ENCODE data around the gene ADGRF5. TPM values are rescaled to one million over a fixed set of nuclear protein-coding genes. Genes with fewer than 3 reads are reported as not detected.
A peak's percentile ranks its signal among the peaks of the same experiment; 100 is the strongest.

ADGRF5 gene
- total and polyA plus RNA-seq, 7 donors: 1.2 to 15.0 (median 7.3) TPM

DNA sequence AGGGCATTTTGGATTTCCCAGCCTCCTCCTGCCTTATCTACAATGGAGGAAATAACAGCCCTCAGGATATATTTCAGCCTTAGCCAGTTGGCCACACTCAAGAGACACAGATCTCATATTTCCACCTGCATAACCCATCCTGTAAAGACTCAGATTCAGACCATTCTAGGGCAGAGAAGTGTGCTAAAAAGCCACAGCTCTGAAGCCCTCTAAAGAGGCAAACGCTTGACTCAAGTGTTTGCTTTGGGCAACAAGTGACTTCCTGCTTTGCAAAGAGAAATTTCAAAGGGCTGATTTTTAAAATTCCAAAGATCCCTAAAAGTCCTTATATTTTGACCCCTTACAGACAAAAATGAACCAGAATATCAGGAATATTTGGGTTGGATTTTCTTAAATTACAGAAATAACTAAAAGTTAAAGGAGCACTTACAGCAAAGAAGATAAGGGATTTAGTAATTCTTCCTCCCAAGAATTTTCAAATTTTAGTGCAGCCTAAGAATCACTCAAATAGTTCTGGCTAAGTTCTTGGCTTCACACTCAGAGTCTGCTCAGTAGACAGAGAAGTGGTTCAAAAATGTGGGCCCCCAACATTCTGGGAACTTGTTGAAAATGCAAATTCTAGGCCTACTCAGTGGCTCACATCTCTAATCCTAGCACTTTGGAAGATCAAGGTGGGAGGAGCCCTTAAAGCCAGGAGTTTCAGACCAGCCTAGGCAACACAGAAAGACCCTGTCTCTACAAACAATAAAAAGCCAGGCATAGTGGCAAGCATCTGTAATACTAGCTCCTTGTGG lies 18.9 kb upstream of the ADGRF5 start:
- WGBS, 2 donors: 67 to 70% methylated on average over 1 of the region's 1 CpG
- DNase-seq: no peak
- Histone ChIP-seq H3K27ac (no peak overlapping the region), H3K4me1 (no peaks in the 10 kb centered on the region), H3K36me3 (no peaks in the 10 kb centered on the region), H3K4me3 (no peak overlapping the region), H3K27me3 (no peaks in the 10 kb centered on the region), H3K9me3 (no peaks in the 10 kb centered on the region)
- intact Hi-C loops (cut with DNase I): no loop called here
- TF ChIP-seq POLR2AphosphoS5 (IDR thresholded peaks at IDR 0.05): no peak

DNA sequence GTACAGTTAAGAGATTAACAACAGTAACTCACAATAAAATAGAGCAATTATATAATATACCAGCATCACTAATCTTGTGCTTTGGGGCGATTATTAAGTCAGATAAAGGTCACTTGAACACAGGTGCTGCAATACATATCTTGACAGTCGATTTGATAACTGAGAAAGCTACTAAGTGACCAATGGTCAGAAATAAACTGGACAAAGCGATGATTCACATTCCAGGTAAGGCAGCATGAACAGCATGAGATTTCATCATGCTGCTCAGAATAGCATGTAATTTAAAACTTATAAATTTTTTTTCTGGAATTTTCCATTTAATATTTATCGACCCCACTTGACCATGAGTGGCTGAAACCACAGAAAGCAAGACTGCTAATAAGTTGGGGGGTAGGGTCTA lies 15.9 kb upstream of the ADGRF5 start:
- Histone ChIP-seq H3K4me1 (no peaks in the 10 kb centered on the region), H3K36me3 (no peaks in the 10 kb centered on the region), H3K9me3 (no peaks in the 10 kb centered on the region), H3K27me3 (no peaks in the 10 kb centered on the region), H3K27ac (no peak overlapping the region), H3K4me3 (no peak overlapping the region)
- no peak for DNase-seq
- 86 to 91% methylated on average over 4 of the region's 4 CpGs for WGBS, 2 donors
- TF ChIP-seq POLR2AphosphoS5 (IDR thresholded peaks at IDR 0.05) (no peak), POLR2A (IDR thresholded peaks at IDR 0.05) (no peak), EP300 (IDR thresholded peaks at IDR 0.05) (no peak)
- TF ChIP-seq, protein P1, sequence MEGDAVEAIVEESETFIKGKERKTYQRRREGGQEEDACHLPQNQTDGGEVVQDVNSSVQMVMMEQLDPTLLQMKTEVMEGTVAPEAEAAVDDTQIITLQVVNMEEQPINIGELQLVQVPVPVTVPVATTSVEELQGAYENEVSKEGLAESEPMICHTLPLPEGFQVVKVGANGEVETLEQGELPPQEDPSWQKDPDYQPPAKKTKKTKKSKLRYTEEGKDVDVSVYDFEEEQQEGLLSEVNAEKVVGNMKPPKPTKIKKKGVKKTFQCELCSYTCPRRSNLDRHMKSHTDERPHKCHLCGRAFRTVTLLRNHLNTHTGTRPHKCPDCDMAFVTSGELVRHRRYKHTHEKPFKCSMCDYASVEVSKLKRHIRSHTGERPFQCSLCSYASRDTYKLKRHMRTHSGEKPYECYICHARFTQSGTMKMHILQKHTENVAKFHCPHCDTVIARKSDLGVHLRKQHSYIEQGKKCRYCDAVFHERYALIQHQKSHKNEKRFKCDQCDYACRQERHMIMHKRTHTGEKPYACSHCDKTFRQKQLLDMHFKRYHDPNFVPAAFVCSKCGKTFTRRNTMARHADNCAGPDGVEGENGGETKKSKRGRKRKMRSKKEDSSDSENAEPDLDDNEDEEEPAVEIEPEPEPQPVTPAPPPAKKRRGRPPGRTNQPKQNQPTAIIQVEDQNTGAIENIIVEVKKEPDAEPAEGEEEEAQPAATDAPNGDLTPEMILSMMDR (IDR thresholded peaks at IDR 0.05): no peak
- intact Hi-C loops (cut with DNase I): no loop called here

DNA sequence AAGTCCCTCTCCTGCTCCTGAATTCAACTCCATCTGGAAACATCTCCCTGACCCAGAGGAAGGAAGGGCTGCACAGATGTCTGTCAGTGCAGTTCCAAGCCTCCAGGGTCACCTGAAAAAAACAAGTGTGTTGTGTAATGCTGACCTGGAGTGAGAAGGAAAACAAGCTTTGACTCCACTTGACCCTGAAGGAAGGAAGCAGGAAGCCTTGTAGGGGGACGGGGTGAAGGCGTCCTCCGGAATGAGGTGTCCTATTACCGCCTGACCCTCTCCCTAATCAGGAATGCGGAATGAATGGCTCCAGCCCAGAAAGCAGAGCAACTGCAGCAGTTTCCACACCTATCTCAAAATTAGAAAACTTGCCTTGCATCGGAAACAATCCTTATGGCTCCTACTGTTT lies 13.9 kb upstream of the ADGRF5 start:
- no peaks in the 10 kb centered on the region for H3K27me3 ChIP-seq
- no peaks in the 10 kb centered on the region for H3K4me1 ChIP-seq
- TF ChIP-seq POLR2AphosphoS5 (IDR thresholded peaks at IDR 0.05) (no peak), POLR2A (IDR thresholded peaks at IDR 0.05) (no peak), EP300 (IDR thresholded peaks at IDR 0.05) (no peak)
- TF ChIP-seq, protein P1 (IDR thresholded peaks at IDR 0.05): no peak
- no peaks in the 10 kb centered on the region for H3K9me3 ChIP-seq
- no peak overlapping the region for H3K4me3 ChIP-seq
- intact Hi-C loops (cut with DNase I): no loop called here
- no peak for DNase-seq
- 88 to 91% methylated on average over 6 of the region's 6 CpGs for WGBS, 2 donors
- H3K36me3 ChIP-seq: no peaks in the 10 kb centered on the region
- peak overlapping the region in 1 of 4 donors; percentile 6 for H3K27ac ChIP-seq

DNA sequence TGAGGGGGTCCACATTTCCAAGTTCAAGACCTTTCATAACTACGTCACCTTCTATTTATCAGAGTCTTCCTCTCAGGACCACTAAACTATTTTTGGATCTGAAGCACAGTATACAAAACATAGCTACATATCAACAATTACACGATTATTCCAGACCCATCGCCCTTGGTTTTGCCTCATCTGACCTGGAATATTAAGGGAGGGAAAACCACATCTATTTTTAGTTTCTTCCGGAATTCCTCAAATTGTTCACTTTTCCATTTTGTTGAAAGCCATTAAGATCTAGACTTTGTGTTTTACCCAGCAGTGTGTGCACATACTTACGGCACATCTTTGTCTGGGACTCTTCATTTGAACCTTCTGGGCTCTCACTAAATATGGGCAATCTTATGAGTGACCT lies 12.0 kb upstream of the ADGRF5 start:
- WGBS, 2 donors: 88 to 89% methylated on average over 5 of the region's 5 CpGs
- H3K27ac ChIP-seq: peak overlapping the region in 1 of 4 donors; percentile 27
- intact Hi-C loops (cut with DNase I): no loop called here

More for the DNA sequence above, 12.0 kb upstream of the ADGRF5 start:
- TF ChIP-seq POLR2A (IDR thresholded peaks at IDR 0.05) (no peak), POLR2AphosphoS5 (IDR thresholded peaks at IDR 0.05) (no peak), EP300 (IDR thresholded peaks at IDR 0.05) (no peak)
- TF ChIP-seq, protein P1 (IDR thresholded peaks at IDR 0.05): no peak
- DNase-seq: no peak
- Histone ChIP-seq H3K4me3 (no peak overlapping the region), H3K9me3 (no peaks in the 10 kb centered on the region), H3K27me3 (no peaks in the 10 kb centered on the region), H3K4me1 (no peaks in the 10 kb centered on the region), H3K36me3 (no peaks in the 10 kb centered on the region)

Data from sigmoid colon (tissue), 7 donors.